Epithelial cell of esophagus (primary cell): ENCODE results near the gene DNAJA4.

Experiments used
- DNase-seq: peaks from one replicate; pipeline ENCODE4 v3.0.0; 2010; ENCODE audit warnings: low read depth
- H3K4me3 ChIP-seq: 2 replicates; pipeline ENCODE4 v1.5.1; 2011; ENCODE audit warnings: mild to moderate bottlenecking, low read length, control low read depth
- TF ChIP-seq, protein P1 (sequence below): IDR thresholded peaks from 2 replicates; pipeline ENCODE4 v1.5.1; 2011; ENCODE audit warnings: low read depth, mild to moderate bottlenecking, low read length, control low read depth, inconsistent platforms; ENCODE audit not compliant: insufficient read depth; ENCODE audit errors: missing control alignments

DNAJA4 gene

DNA sequence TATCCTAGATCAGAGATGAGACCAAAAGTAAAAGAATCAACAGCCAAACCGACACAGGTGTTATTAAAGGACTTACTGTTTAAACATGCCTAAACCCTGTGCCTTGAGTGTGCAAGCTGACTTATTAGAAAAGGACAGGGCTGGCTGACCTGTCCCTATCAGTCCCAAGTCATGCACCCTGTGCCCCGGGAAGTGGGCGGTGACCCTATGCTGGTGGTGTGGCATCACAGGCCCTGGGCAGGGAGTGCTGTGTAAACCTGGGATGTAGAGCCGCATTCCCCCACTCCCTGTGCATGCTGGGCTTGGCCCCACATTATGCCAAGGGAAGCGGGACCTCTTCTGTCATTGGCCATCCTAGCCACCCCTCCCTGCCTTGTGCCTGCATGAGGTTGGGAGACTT, 10.6 kb downstream of the DNAJA4 start:
- DNase-seq = no peak
- H3K4me3 ChIP-seq = no peak overlapping the region
- TF ChIP-seq, protein P1, sequence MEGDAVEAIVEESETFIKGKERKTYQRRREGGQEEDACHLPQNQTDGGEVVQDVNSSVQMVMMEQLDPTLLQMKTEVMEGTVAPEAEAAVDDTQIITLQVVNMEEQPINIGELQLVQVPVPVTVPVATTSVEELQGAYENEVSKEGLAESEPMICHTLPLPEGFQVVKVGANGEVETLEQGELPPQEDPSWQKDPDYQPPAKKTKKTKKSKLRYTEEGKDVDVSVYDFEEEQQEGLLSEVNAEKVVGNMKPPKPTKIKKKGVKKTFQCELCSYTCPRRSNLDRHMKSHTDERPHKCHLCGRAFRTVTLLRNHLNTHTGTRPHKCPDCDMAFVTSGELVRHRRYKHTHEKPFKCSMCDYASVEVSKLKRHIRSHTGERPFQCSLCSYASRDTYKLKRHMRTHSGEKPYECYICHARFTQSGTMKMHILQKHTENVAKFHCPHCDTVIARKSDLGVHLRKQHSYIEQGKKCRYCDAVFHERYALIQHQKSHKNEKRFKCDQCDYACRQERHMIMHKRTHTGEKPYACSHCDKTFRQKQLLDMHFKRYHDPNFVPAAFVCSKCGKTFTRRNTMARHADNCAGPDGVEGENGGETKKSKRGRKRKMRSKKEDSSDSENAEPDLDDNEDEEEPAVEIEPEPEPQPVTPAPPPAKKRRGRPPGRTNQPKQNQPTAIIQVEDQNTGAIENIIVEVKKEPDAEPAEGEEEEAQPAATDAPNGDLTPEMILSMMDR = no peak

- no peak for DNase-seq
- H3K4me3 ChIP-seq = no peak overlapping the region
- TF ChIP-seq, protein P1 = no peak
These were observed 11.9 kb downstream of the DNAJA4 start for GRCh38 chr15:78276064-78276943.

- no peak for DNase-seq
- H3K4me3 ChIP-seq = no peak overlapping the region
These were observed 16.1 kb downstream of the DNAJA4 start for GRCh38 chr15:78280319-78281072.

GRCh38 chr15:78282324-78282723, 18.0 kb downstream of the DNAJA4 start:
- no peak for DNase-seq
- TF ChIP-seq, protein P1 = no peak
- no peak overlapping the region for H3K4me3 ChIP-seq

More at GRCh38 chr15:78280319-78281072, 16.1 kb downstream of the DNAJA4 start:
- TF ChIP-seq, protein P1 = no peak

DNA sequence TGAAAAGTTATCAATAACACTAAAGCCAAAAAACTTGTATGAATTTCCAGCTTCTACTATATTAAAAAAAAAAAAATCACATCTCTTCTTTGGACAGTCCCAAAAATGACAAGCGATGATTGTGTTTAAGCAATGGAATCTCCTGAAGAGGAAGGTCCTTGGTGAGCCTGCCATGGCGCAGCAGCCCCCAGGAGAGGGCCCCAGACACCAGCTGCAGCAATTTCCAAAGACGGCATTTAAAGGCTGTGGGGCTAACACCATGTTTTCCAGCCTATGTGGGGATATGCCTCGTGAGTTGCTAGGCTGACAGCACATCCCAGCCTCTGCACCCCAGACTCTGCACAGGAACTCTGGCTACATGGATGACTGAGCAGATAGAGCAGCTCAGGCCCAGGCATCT, 20.4 kb downstream of the DNAJA4 start:
- no peak for DNase-seq
- TF ChIP-seq, protein P1 = no peak

GRCh38 chr15:78290222-78290621, 25.9 kb downstream of the DNAJA4 start:
- no peak overlapping the region for H3K4me3 ChIP-seq
- DNase-seq = peak; percentile 31
- TF ChIP-seq, protein P1 = no peak

More for the DNA sequence above, 20.4 kb downstream of the DNAJA4 start:
- H3K4me3 ChIP-seq = no peak overlapping the region
